HTR-8/SVneo (cell line): ENCODE measurements around the gene GPR78.
"Not testable (repeated sequence)": the region's sequence is repeated elsewhere in the genome, so short reads cannot be mapped to it uniquely, and the experiment has no call there.

Experiments used
- DNase-seq: peaks from one replicate; pipeline ENCODE4 v3.0.0; 2011; ENCODE audit warnings: low spot score, mixed read lengths; ENCODE audit not compliant: insufficient read length
- FAIRE-seq: peaks from 2 replicates; lab custom pipeline; 2011; peaks lifted over from hg19 to GRCh38; lab: Jason Lieb, UNC

The GPR78 gene

GRCh38 chr4:8612646-8613045, 32.5 kb downstream of the GPR78 start:
- DNase-seq = no peak
- FAIRE-seq = no peak

- FAIRE-seq (no peak), DNase-seq (no peak)
Measured at GRCh38 chr4:8613421-8614364, 33.5 kb downstream of the GPR78 start.

GRCh38 chr4:8614365-8615193, 34.4 kb downstream of the GPR78 start:
- DNase-seq (no peak), FAIRE-seq (no peak)

GRCh38 chr4:8615366-8615765, 35.2 kb downstream of the GPR78 start:
- FAIRE-seq (no peak), DNase-seq (no peak)

GRCh38 chr4:8615921-8616787, 36.0 kb downstream of the GPR78 start:
- no peak for DNase-seq
- no peak for FAIRE-seq

- FAIRE-seq (no peak), DNase-seq (no peak)
Measured at GRCh38 chr4:8616831-8617230, 36.6 kb downstream of the GPR78 start.

- no peak for FAIRE-seq
- no peak for DNase-seq
Measured at GRCh38 chr4:8617486-8618040, 37.4 kb downstream of the GPR78 start.

GRCh38 chr4:8618421-8618820, 38.2 kb downstream of the GPR78 start:
- FAIRE-seq = no peak
- DNase-seq = no peak

GRCh38 chr4:8618961-8619720, 38.9 kb downstream of the GPR78 start:
- FAIRE-seq (no peak), DNase-seq (no peak)

- DNase-seq, FAIRE-seq: not testable (repeated sequence)
Measured at GRCh38 chr4:8621135-8621534, 40.9 kb downstream of the GPR78 start.

GRCh38 chr4:8624601-8625272, 44.5 kb downstream of the GPR78 start:
- DNase-seq, FAIRE-seq: not testable (repeated sequence)

GRCh38 chr4:8630240-8630905, 50.2 kb downstream of the GPR78 start:
- DNase-seq, FAIRE-seq: not testable (repeated sequence)

- DNase-seq = not testable (repeated sequence)
Measured at GRCh38 chr4:8631896-8632295, 51.7 kb downstream of the GPR78 start.

GRCh38 chr4:8634773-8635172, 54.6 kb downstream of the GPR78 start:
- not testable (repeated sequence) for FAIRE-seq

More at GRCh38 chr4:8631896-8632295, 51.7 kb downstream of the GPR78 start:
- not testable (repeated sequence) for FAIRE-seq

GRCh38 chr4:8635897-8636554, 55.8 kb downstream of the GPR78 start:
- FAIRE-seq, DNase-seq: not testable (repeated sequence)

More at GRCh38 chr4:8634773-8635172, 54.6 kb downstream of the GPR78 start:
- not testable (repeated sequence) for DNase-seq
